A673 (cell line): ENCODE data around the gene AADACL2. TPM values are rescaled to one million over a fixed set of nuclear protein-coding genes. Genes with fewer than 3 reads are reported as not detected.
A peak's percentile ranks its signal among the peaks of the same experiment; 100 is the strongest.

Experiments
- BruUV-seq: library from RNA; stranded (reverse); fragments of 400-500 nt; replicated peaks from 2 replicates; lab custom pipeline; 2021; lab: Mats Ljungman, UMichigan
- CTCF ChIA-PET: fragments of 300-600 bp; sonication (Branson Sonifier 250); formaldehyde crosslinking; loops from one replicate; lab custom pipeline; 2022; ENCODE audit warnings: antibody characterized with exemption; lab: Charles Lee
- POLR2A ChIA-PET: fragments of 300-600 bp; sonication (Branson Sonifier 250); formaldehyde crosslinking; loops from one replicate; lab custom pipeline; 2022; ENCODE audit warnings: antibody characterized with exemption; ENCODE audit not compliant: low non-redundant PET; lab: Charles Lee
- DNase-seq: peaks from one replicate; pipeline ENCODE4 v3.0.0-alpha.2; 2015; ENCODE audit warnings: low spot score
- H3K27ac ChIP-seq: fragments of 200-600 bp; sonication (generic); 2 replicates; pipeline ENCODE4 v1.5.1; 2016; ENCODE audit warnings: mixed run types, low read depth, mild to moderate bottlenecking, mixed read lengths, antibody characterized with exemption, low read length; ENCODE audit not compliant: poor library complexity, severe bottlenecking
- H3K27me3 ChIP-seq: fragments of 200-600 bp; sonication (generic); replicated peaks from 2 replicates; pipeline ENCODE4 v1.6.1; 2017; ENCODE audit warnings: mixed run types, low read depth, mild to moderate bottlenecking, mixed read lengths, antibody characterized with exemption, low read length; ENCODE audit not compliant: insufficient read depth, poor library complexity
- H3K36me3 ChIP-seq: fragments of 200-600 bp; sonication (generic); 2 replicates; pipeline ENCODE4 v1.6.1; 2016; ENCODE audit warnings: mixed run types, mild to moderate bottlenecking, mixed read lengths, antibody characterized with exemption, low read length; ENCODE audit not compliant: insufficient read depth, poor library complexity, severe bottlenecking
- H3K4me1 ChIP-seq: fragments of 200-600 bp; sonication (generic); 2 replicates; pipeline ENCODE4 v1.6.1; 2017; ENCODE audit warnings: mixed run types, mild to moderate bottlenecking, mixed read lengths, antibody characterized with exemption, low read length; ENCODE audit not compliant: insufficient read depth, poor library complexity, severe bottlenecking
- H3K4me3 ChIP-seq: fragments of 200-600 bp; sonication (generic); 2 replicates; pipeline ENCODE4 v1.5.1; 2016; ENCODE audit warnings: low read depth, mixed run types, mild to moderate bottlenecking, mixed read lengths, low read length; ENCODE audit not compliant: poor library complexity, severe bottlenecking
- H3K9me3 ChIP-seq: fragments of 200-600 bp; sonication (generic); 2 replicates; pipeline ENCODE4 v1.6.1; 2016; ENCODE audit warnings: mixed run types, low read depth, mild to moderate bottlenecking, mixed read lengths, antibody characterized with exemption, low read length; ENCODE audit not compliant: poor library complexity, severe bottlenecking
- CTCF ChIP-seq: fragments of 300-800, 200-600 bp; sonication (generic); conservative IDR thresholded peaks from 2 replicates; pipeline ENCODE4 v1.5.1; 2017; ENCODE audit warnings: low read depth, mild to moderate bottlenecking, antibody characterized with exemption, low read length, moderate library complexity, mixed read lengths
- EZH2 ChIP-seq: fragments of 200-600 bp; sonication (generic); IDR thresholded peaks from 2 replicates; pipeline ENCODE4 v1.6.1; 2017; ENCODE audit warnings: borderline replicate concordance, low read depth, mild to moderate bottlenecking, mixed read lengths, antibody characterized with exemption, low read length; ENCODE audit not compliant: poor library complexity, severe bottlenecking
- intact Hi-C: fragments of 100-400 bp; cut with micrococcal nuclease; formaldehyde crosslinking; loops from one replicate; pipeline ENCODE4 v1.10.0; 2022; ENCODE audit not compliant: unreplicated experiment
- total RNA-seq: library from RNA; stranded (reverse); gene quantifications from 2 replicates; pipeline ENCODE4 v1.2.3, GENCODE V29; 2021

The AADACL2 gene
- total RNA-seq, 1 experiment from 2014 or later: not detected

GRCh38 chr3:151697496-151697895, 36.2 kb upstream of the AADACL2 start:
- TF ChIP-seq CTCF (peak; percentile 21; the same call in 1 of the 2 replicates), EZH2 (no peak)
- Histone ChIP-seq H3K9me3 (peaks cover 9% of the 10 kb centered on the region), H3K27ac (no peak overlapping the region), H3K27me3 (no peaks in the 10 kb centered on the region), H3K4me3 (no peak overlapping the region), H3K4me1 (peaks cover 5% of the 10 kb centered on the region), H3K36me3 (no peaks in the 10 kb centered on the region)
- ChIA-PET POLR2A (no interaction called here), CTCF (no interaction called here)
- no TSS peak for BruUV-seq
- intact Hi-C loops: no loop called here
- DNase-seq: peak; percentile 28

DNA sequence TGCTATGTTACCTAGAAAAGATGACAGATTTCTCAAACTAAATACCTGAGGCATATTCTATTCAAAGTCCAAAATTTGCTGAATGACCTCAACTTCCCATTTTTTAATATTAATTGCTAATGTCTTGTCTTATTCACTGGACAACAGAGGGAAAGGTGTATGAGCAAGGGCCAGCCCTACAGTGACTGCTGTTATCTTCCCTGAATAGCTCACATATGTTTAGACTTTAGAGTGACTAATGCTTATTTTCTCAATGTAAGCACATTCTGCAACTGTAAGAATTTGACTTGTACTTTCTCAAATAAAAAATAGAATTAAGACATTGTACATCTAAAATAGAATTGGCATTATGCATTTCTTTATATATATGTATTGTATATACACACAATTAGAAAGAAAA, 26.5 kb upstream of the AADACL2 start:
- H3K36me3 ChIP-seq: no peaks in the 10 kb centered on the region
- intact Hi-C loops: no loop called here
- H3K27ac ChIP-seq: no peak overlapping the region
- no peaks in the 10 kb centered on the region for H3K27me3 ChIP-seq
- ChIA-PET CTCF (no interaction called here), POLR2A (no interaction called here)
- BruUV-seq: no TSS peak
- no peak overlapping the region for H3K4me3 ChIP-seq
- H3K4me1 ChIP-seq: no peaks in the 10 kb centered on the region
- no peak for DNase-seq
- peaks cover 9% of the 10 kb centered on the region for H3K9me3 ChIP-seq
- TF ChIP-seq EZH2: no peak
- TF ChIP-seq CTCF: no peak

GRCh38 chr3:151708868-151709267, 24.9 kb upstream of the AADACL2 start:
- intact Hi-C loops: no loop called here
- Histone ChIP-seq H3K4me3 (no peak overlapping the region), H3K4me1 (no peaks in the 10 kb centered on the region), H3K27ac (no peak overlapping the region), H3K9me3 (peaks cover 9% of the 10 kb centered on the region), H3K27me3 (no peaks in the 10 kb centered on the region), H3K36me3 (no peaks in the 10 kb centered on the region)
- DNase-seq: no peak
- POLR2A ChIA-PET: interaction anchor here (0.6 to 0.7 kb wide), 2 partner anchors 46 to 1061 kb away, joined by 3 to 4 read pairs; no protein-coding TSS in a partner anchor
- CTCF ChIA-PET: no interaction called here
- TF ChIP-seq CTCF (no peak), EZH2 (no peak)
- no TSS peak for BruUV-seq
